ENCODE measurements around the gene UFD1. TPM values are rescaled to one million over a fixed set of nuclear protein-coding genes. Genes with fewer than 3 reads are reported as not detected.
A peak's percentile ranks its signal among the peaks of the same experiment; 100 is the strongest.

UFD1 gene
- total and polyA plus RNA-seq, 9 of the 15 experiments (the other 6 are each of a cell fraction or from before 2014, with no cell fraction given), result 238 to 645 (median 363) TPM

DNA sequence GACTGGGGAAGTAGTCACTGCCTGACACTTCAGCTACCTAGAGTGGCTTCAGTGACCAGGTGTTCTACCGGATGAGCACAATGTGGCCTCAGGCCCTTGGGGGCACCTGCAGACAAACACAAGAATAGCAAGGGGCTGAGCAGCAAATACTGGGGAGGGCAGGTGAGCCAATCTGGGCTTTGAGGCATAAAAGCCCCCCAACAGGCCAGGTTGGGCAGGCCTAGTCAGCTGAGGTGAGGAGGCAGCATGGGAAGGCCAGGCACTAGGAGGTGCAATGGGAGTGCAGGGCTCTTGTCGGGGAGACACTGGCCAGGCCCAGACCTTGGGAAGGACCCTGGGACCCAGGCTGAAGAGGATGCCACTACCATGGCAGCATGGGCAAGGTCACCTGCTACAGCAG is 9.0 kb downstream of the UFD1 start (continued):
- TF ChIP-seq NFYB (IDR thresholded peaks at IDR 0.05; ENCODE audit: extremely low read depth, insufficient read length), result no peak
- TF ChIP-seq BCOR (IDR thresholded peaks at IDR 0.05), result no peak
- no peak for TF ChIP-seq NFIX (CRISPR knock-in tag; IDR thresholded peaks at IDR 0.05; ENCODE audit: low read depth)
- TF ChIP-seq HDAC1 (IDR thresholded peaks at IDR 0.05), result no peak
- TF ChIP-seq, protein P1, sequence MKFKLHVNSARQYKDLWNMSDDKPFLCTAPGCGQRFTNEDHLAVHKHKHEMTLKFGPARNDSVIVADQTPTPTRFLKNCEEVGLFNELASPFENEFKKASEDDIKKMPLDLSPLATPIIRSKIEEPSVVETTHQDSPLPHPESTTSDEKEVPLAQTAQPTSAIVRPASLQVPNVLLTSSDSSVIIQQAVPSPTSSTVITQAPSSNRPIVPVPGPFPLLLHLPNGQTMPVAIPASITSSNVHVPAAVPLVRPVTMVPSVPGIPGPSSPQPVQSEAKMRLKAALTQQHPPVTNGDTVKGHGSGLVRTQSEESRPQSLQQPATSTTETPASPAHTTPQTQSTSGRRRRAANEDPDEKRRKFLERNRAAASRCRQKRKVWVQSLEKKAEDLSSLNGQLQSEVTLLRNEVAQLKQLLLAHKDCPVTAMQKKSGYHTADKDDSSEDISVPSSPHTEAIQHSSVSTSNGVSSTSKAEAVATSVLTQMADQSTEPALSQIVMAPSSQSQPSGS (CRISPR knock-in tag; IDR thresholded peaks at IDR 0.05), result no peak
- no peak for TF ChIP-seq HMGN3 (IDR thresholded peaks at IDR 0.05; ENCODE audit: borderline replicate concordance, extremely low read depth, insufficient read length, low read depth, low read length)
- TF ChIP-seq, protein P2, sequence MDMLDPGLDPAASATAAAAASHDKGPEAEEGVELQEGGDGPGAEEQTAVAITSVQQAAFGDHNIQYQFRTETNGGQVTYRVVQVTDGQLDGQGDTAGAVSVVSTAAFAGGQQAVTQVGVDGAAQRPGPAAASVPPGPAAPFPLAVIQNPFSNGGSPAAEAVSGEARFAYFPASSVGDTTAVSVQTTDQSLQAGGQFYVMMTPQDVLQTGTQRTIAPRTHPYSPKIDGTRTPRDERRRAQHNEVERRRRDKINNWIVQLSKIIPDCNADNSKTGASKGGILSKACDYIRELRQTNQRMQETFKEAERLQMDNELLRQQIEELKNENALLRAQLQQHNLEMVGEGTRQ (CRISPR knock-in tag; IDR thresholded peaks at IDR 0.05), result no peak
- TF ChIP-seq ZBED1 (IDR thresholded peaks at IDR 0.05), result no peak
- TF ChIP-seq KAT8 (IDR thresholded peaks at IDR 0.05; ENCODE audit: low read depth), result no peak
- TF ChIP-seq, protein P3, sequence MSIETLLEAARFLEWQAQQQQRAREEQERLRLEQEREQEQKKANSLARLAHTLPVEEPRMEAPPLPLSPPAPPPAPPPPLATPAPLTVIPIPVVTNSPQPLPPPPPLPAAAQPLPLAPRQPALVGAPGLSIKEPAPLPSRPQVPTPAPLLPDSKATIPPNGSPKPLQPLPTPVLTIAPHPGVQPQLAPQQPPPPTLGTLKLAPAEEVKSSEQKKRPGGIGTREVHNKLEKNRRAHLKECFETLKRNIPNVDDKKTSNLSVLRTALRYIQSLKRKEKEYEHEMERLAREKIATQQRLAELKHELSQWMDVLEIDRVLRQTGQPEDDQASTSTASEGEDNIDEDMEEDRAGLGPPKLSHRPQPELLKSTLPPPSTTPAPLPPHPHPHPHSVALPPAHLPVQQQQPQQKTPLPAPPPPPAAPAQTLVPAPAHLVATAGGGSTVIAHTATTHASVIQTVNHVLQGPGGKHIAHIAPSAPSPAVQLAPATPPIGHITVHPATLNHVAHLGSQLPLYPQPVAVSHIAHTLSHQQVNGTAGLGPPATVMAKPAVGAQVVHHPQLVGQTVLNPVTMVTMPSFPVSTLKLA (conservative IDR thresholded peaks at IDR 0.05), result no peak
- TF ChIP-seq FOS (IDR thresholded peaks at IDR 0.05; ENCODE audit: extremely low read depth, insufficient read length), result no peak
- no peak for TF ChIP-seq GTF2E2 (tag; IDR thresholded peaks at IDR 0.05)
- TF ChIP-seq, protein P4, sequence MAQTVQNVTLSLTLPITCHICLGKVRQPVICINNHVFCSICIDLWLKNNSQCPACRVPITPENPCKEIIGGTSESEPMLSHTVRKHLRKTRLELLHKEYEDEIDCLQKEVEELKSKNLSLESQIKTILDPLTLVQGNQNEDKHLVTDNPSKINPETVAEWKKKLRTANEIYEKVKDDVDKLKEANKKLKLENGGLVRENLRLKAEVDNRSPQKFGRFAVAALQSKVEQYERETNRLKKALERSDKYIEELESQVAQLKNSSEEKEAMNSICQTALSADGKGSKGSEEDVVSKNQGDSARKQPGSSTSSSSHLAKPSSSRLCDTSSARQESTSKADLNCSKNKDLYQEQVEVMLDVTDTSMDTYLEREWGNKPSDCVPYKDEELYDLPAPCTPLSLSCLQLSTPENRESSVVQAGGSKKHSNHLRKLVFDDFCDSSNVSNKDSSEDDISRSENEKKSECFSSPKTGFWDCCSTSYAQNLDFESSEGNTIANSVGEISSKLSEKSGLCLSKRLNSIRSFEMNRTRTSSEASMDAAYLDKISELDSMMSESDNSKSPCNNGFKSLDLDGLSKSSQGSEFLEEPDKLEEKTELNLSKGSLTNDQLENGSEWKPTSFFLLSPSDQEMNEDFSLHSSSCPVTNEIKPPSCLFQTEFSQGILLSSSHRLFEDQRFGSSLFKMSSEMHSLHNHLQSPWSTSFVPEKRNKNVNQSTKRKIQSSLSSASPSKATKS (CRISPR knock-in tag; IDR thresholded peaks at IDR 0.05), result no peak
- TF ChIP-seq, protein P5, sequence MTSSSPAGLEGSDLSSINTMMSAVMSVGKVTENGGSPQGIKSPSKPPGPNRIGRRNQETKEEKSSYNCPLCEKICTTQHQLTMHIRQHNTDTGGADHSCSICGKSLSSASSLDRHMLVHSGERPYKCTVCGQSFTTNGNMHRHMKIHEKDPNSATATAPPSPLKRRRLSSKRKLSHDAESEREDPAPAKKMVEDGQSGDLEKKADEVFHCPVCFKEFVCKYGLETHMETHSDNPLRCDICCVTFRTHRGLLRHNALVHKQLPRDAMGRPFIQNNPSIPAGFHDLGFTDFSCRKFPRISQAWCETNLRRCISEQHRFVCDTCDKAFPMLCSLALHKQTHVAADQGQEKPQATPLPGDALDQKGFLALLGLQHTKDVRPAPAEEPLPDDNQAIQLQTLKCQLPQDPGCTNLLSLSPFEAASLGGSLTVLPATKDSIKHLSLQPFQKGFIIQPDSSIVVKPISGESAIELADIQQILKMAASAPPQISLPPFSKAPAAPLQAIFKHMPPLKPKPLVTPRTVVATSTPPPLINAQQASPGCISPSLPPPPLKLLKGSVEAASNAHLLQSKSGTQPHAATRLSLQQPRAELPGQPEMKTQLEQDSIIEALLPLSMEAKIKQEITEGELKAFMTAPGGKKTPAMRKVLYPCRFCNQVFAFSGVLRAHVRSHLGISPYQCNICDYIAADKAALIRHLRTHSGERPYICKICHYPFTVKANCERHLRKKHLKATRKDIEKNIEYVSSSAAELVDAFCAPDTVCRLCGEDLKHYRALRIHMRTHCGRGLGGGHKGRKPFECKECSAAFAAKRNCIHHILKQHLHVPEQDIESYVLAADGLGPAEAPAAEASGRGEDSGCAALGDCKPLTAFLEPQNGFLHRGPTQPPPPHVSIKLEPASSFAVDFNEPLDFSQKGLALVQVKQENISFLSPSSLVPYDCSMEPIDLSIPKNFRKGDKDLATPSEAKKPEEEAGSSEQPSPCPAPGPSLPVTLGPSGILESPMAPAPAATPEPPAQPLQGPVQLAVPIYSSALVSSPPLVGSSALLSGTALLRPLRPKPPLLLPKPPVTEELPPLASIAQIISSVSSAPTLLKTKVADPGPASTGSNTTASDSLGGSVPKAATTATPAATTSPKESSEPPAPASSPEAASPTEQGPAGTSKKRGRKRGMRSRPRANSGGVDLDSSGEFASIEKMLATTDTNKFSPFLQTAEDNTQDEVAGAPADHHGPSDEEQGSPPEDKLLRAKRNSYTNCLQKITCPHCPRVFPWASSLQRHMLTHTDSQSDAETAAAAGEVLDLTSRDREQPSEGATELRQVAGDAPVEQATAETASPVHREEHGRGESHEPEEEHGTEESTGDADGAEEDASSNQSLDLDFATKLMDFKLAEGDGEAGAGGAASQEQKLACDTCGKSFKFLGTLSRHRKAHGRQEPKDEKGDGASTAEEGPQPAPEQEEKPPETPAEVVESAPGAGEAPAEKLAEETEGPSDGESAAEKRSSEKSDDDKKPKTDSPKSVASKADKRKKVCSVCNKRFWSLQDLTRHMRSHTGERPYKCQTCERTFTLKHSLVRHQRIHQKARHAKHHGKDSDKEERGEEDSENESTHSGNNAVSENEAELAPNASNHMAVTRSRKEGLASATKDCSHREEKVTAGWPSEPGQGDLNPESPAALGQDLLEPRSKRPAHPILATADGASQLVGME (CRISPR knock-in tag; IDR thresholded peaks at IDR 0.05), result 0 out of 2 replicates have a peak, but pooled peaks have one; percentile 24
- TF ChIP-seq ZNF384 (IDR thresholded peaks at IDR 0.05; ENCODE audit: low read depth, low read length), result no peak
- no peak for TF ChIP-seq ELF2 (CRISPR knock-in tag; IDR thresholded peaks at IDR 0.05)
